Vagina (tissue), 2 donors: ENCODE data around the gene SCN4B. TPM values are rescaled to one million over a fixed set of nuclear protein-coding genes. Genes with fewer than 3 reads are reported as not detected.
A peak's percentile ranks its signal among the peaks of the same experiment; 100 is the strongest.
"Not testable (repeated sequence)": the region's sequence is repeated elsewhere in the genome, so short reads cannot be mapped to it uniquely, and the experiment has no call there.

Experiments used
- DNase-seq, 2 donors: peaks; one replicate each; pipeline ENCODE4 v3.0.0-alpha.2; 2017; ENCODE audit errors: extremely low spot score in 2 of 2
- H3K27ac ChIP-seq: fragments of 200-600 bp; sonication (generic); one replicate; pipeline ENCODE4 v1.5.1; 2019
- H3K27me3 ChIP-seq: fragments of 200-600 bp; sonication (generic); one replicate; pipeline ENCODE4 v1.5.1; 2019
- H3K36me3 ChIP-seq, 2 donors: fragments of 200-600 bp; sonication (generic); one replicate each; pipeline ENCODE4 v1.5.1; 2017 to 2019
- H3K4me1 ChIP-seq: fragments of 200-600 bp; sonication (generic); one replicate; pipeline ENCODE4 v1.5.1; 2019
- H3K4me3 ChIP-seq, 2 donors: fragments of 200-600 bp; sonication (generic); 1 replicate in 1 of 2; 2 replicates in 1 of 2; pipeline ENCODE4 v1.5.1; 2016 to 2019
- H3K9me3 ChIP-seq: fragments of 200-600 bp; sonication (generic); one replicate; pipeline ENCODE4 v1.5.1; 2019
- CTCF ChIP-seq, 3 experiments: fragments of 450-650 bp in 2 of 3; fragments of 200-600 bp in 1 of 3; sonication (generic) in 1 of 3; IDR thresholded peaks; one replicate each; pipeline ENCODE4 v1.5.1; 2017 to 2019; ENCODE audit warnings: antibody characterized with exemption in 3 of 3, mild to moderate bottlenecking in 2 of 3, moderate library complexity in 2 of 3
- POLR2A ChIP-seq, 2 donors: fragments of 450-650 bp; IDR thresholded peaks; one replicate each; pipeline ENCODE4 v1.6.1; 2017; ENCODE audit warnings: antibody characterized with exemption in 2 of 2, mild to moderate bottlenecking in 2 of 2, moderate library complexity in 2 of 2
- POLR2AphosphoS5 ChIP-seq, 2 donors: sonication (generic); formaldehyde crosslinking; IDR thresholded peaks; one replicate each; pipeline ENCODE4 v1.9.0; 2017; ENCODE audit warnings: antibody characterized with exemption in 2 of 2, mild to moderate bottlenecking in 2 of 2, low read depth in 1 of 2; ENCODE audit not compliant: insufficient read depth in 1 of 2
- intact Hi-C: fragments of 100-400 bp; cut with DNase I; formaldehyde crosslinking; loops from one replicate; pipeline ENCODE4 v1.15.1; 2023
- total RNA-seq: library from RNA; depleted of rRNA; stranded (reverse); fragments of >200 nt; gene quantifications from one replicate; pipeline ENCODE4 v1.2.3, GENCODE V29; 2016

The SCN4B gene
- total RNA-seq, 1 donor from 2014 or later = 0.98 TPM

GRCh38 chr11:118199135-118199534 is 46.5 kb upstream of the SCN4B start:
- Histone ChIP-seq H3K27ac (no peak overlapping the region), H3K36me3 (no peaks in the 10 kb centered on the region), H3K27me3 (no peaks in the 10 kb centered on the region), H3K4me1 (peaks cover 8% of the 10 kb centered on the region), H3K4me3 (no peak overlapping the region), H3K9me3 (no peaks in the 10 kb centered on the region)
- TF ChIP-seq CTCF (IDR thresholded peaks at IDR 0.05) (no peak), POLR2AphosphoS5 (IDR thresholded peaks at IDR 0.05; ENCODE audit: insufficient read depth in 1 of 2, low read depth in 1 of 2) (no peak), POLR2A (IDR thresholded peaks at IDR 0.05) (no peak)
- DNase-seq = no peak
- intact Hi-C loops = loop anchor here (10.0 kb wide), 1 partner anchor 156 kb away; the partner anchor contains the start of gene UBE4A

- Histone ChIP-seq H3K4me3 (no peak overlapping the region), H3K27ac (no peak overlapping the region)
- DNase-seq = no peak
Measured at GRCh38 chr11:118198370-118198769, 45.7 kb upstream of the SCN4B start.

GRCh38 chr11:118194835-118195627 is 42.4 kb upstream of the SCN4B start:
- TF ChIP-seq POLR2AphosphoS5 (IDR thresholded peaks at IDR 0.05; ENCODE audit: insufficient read depth in 1 of 2, low read depth in 1 of 2) (peak; percentile 20 to 74), POLR2A (IDR thresholded peaks at IDR 0.05) (no peak), CTCF (IDR thresholded peaks at IDR 0.05) (no peak)
- intact Hi-C loops = loop anchor here (10.0 kb wide), 1 partner anchor 160 kb away; the partner anchor contains the start of gene UBE4A
- no peak overlapping the region for H3K4me3 ChIP-seq
- H3K27ac ChIP-seq = peak overlapping the region; percentile 30
- H3K4me1 ChIP-seq = peaks cover 8% of the 10 kb centered on the region
- no peaks in the 10 kb centered on the region for H3K9me3 ChIP-seq
- no peaks in the 10 kb centered on the region for H3K27me3 ChIP-seq
- no peak for DNase-seq
- H3K36me3 ChIP-seq = no peaks in the 10 kb centered on the region

More at GRCh38 chr11:118198370-118198769, 45.7 kb upstream of the SCN4B start:
- H3K4me1 ChIP-seq = peaks cover 8% of the 10 kb centered on the region
- TF ChIP-seq POLR2AphosphoS5 (IDR thresholded peaks at IDR 0.05; ENCODE audit: insufficient read depth in 1 of 2, low read depth in 1 of 2) (peak in 1 of 2 donors; percentile 24), CTCF (IDR thresholded peaks at IDR 0.05) (peak; percentile 51 to 88 (median 78)), POLR2A (IDR thresholded peaks at IDR 0.05) (no peak)
- H3K9me3 ChIP-seq = no peaks in the 10 kb centered on the region
- intact Hi-C loops = loop anchor here (10.0 kb wide), 1 partner anchor 156 kb away; the partner anchor contains the start of gene UBE4A
- no peaks in the 10 kb centered on the region for H3K36me3 ChIP-seq
- no peaks in the 10 kb centered on the region for H3K27me3 ChIP-seq

DNA sequence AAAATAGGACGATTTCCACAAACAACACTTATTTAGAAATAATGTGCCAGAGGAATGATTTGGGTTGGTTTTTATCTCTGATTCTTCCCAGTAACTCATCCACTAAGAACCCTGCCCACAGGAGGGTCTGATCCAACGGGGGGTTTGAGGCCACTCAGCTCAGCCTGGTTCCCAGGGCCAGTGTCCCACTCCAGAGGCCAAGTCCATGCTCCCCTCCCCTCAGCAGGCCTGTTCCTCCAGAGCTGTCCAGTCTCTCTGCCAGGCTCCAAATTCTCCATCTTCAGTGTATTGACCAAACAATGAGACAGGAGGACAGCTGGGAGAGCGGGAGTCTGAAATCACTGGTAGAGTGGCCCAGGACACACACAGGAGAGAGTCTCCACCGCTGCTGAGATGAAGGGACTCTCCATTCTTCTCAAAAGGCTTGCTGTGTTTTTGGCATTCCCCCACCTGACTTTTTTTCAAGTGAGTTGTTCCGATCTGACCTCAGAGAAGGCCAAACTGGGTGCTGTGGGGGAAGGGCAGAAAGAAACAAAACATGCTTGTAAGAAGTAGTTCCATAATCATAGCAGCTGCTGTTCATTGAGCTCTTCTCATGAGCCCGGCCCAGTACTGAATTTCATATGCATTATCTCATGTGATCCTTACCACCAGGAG is 41.4 kb upstream of the SCN4B start:
- no peak for DNase-seq
- intact Hi-C loops = loop anchor here (10.0 kb wide), 1 partner anchor 161 kb away; the partner anchor contains the start of gene UBE4A
- Histone ChIP-seq H3K9me3 (no peaks in the 10 kb centered on the region), H3K4me3 (no peak overlapping the region), H3K4me1 (peaks cover 8% of the 10 kb centered on the region), H3K27me3 (no peaks in the 10 kb centered on the region), H3K36me3 (no peaks in the 10 kb centered on the region), H3K27ac (no peak overlapping the region)
- TF ChIP-seq POLR2AphosphoS5 (IDR thresholded peaks at IDR 0.05; ENCODE audit: insufficient read depth in 1 of 2, low read depth in 1 of 2) (no peak), POLR2A (IDR thresholded peaks at IDR 0.05) (no peak), CTCF (IDR thresholded peaks at IDR 0.05) (no peak)

DNA sequence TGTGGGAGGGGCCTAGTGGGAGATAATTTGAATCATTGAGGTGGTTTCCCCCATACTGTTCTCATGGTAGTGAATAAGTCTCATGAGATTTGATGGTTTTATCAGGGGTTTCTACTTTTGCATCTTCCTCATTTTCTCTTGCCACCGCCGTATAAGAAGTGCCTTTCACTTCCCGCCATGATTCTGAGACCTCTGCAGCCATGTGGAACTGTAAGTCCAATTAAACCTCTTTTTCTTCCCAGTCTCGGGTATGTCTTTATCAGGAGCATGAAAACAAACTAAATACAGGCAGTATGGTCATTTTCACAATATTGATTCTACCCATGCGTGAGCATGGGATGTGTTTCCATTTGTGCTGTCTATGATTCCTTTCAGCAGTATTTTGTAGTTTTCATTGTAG is 40.2 kb upstream of the SCN4B start:
- DNase-seq, H3K36me3 ChIP-seq, H3K27me3 ChIP-seq, H3K27ac ChIP-seq, H3K4me3 ChIP-seq, H3K4me1 ChIP-seq, H3K9me3 ChIP-seq: not testable (repeated sequence)
- intact Hi-C loops = loop anchor here (10.0 kb wide), 1 partner anchor 162 kb away; the partner anchor contains the start of gene UBE4A

DNA sequence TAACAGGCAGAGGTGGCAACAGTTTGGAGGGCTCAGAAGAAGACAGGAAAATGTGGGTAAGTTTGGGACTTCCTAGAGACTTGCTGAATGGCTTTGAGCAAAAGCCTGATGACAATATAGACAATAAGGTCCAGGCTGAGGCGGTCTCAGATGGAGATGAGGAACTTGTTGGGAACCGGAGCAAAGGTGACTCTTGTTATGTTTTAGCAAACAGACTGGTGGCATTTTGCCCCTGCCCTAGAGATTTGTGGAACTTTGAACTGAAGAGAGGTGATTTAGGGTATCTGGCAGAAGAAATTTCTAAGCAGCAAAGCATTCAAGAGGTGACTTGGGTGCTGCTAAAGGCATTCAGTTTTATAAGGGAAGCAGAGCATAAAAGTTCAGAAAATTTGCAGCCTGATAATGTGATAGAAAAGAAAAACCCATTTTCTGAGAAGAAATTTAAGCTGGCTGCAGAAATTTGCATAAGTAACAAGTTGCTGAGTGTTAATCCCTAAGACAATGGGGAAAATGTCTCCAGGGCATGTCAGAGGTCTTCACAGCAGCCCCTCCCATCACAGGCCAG is 38.4 kb upstream of the SCN4B start:
- H3K4me1 ChIP-seq, H3K27me3 ChIP-seq, H3K27ac ChIP-seq, H3K9me3 ChIP-seq, H3K36me3 ChIP-seq, H3K4me3 ChIP-seq, DNase-seq: not testable (repeated sequence)
- intact Hi-C loops = loop anchor here (10.0 kb wide), 1 partner anchor 164 kb away; the partner anchor contains the start of gene UBE4A
